Stimulated activated memory B cell treated with anti-CD40 and anti-IgM and Interleukin-4, amounts not matched to agents 10 μg/mL and 1 μg/mL and 100 μg/mL, for 72 hours (primary cell): ENCODE data around the gene PDIA4.
"Not testable (repeated sequence)": the region's sequence is repeated elsewhere in the genome, so short reads cannot be mapped to it uniquely, and the experiment has no call there.

ENCODE experiments used
- ATAC-seq: fragments of 150-1000 bp; cut with Tn5 transposase; 2 replicates; pipeline ENCODE4 v1.10.0; 2021
- H3K27ac Mint-ChIP-seq: one replicate; pipeline ENCODE4 v1.8.0; 2022; ENCODE audit warnings: mild to moderate bottlenecking, mixed read lengths
- H3K27me3 Mint-ChIP-seq: one replicate; pipeline ENCODE4 v1.8.0; 2022; ENCODE audit warnings: mixed read lengths
- H3K36me3 Mint-ChIP-seq: one replicate; pipeline ENCODE4 v1.8.0; 2022; ENCODE audit warnings: mixed read lengths
- H3K4me1 Mint-ChIP-seq: one replicate; pipeline ENCODE4 v1.8.0; 2022; ENCODE audit warnings: mixed read lengths
- H3K4me3 Mint-ChIP-seq: one replicate; pipeline ENCODE4 v1.8.0; 2022; ENCODE audit warnings: mild to moderate bottlenecking, moderate library complexity, mixed read lengths
- H3K9me3 Mint-ChIP-seq: one replicate; pipeline ENCODE4 v1.8.0; 2022; ENCODE audit warnings: mixed read lengths

The PDIA4 gene

DNA sequence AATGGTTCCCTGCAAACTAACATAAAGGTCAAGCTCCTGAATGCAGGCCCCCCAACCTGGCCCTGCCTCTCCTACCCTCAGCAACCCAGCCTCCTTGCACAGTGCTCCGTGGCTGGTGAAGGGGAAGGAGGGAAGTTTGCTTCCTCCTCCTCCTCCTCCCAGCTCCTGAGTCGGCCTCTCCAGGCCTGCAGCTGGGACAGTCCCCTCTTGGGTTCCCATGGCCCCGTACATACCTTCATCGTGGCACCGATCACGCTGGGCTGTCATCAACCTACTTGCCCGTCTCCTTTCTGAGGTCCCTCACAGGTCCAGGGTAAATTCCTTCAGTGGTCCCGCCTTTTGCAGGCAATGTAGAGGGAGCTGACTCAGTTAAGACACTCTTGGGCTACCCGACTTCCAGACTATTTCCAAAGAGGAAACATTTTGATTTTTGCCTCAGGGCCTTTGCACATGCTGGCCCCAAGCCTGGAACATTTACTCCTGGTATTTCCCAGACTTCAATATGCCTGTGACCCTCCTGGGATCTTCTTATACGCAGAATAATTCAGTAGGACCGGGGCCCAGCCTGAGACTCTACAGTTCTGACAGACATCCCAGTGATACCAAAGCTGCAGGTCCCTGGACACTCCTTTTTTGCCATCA, 26.8 kb downstream of the PDIA4 start:
- Mint-ChIP-seq H3K9me3 (no peaks in the 10 kb centered on the region), H3K27me3 (no peaks in the 10 kb centered on the region), H3K27ac (no peak overlapping the region), H3K4me1 (peaks cover 8% of the 10 kb centered on the region), H3K4me3 (no peak overlapping the region), H3K36me3 (peaks cover 34% of the 10 kb centered on the region)
- ATAC-seq, result no peak

GRCh38 chr7:149000961-149001360, 27.3 kb downstream of the PDIA4 start:
- H3K27me3 Mint-ChIP-seq, result no peaks in the 10 kb centered on the region
- H3K27ac Mint-ChIP-seq, result no peak overlapping the region
- H3K9me3 Mint-ChIP-seq, result no peaks in the 10 kb centered on the region
- H3K4me3 Mint-ChIP-seq, result no peak overlapping the region
- peaks cover 28% of the 10 kb centered on the region for H3K36me3 Mint-ChIP-seq
- H3K4me1 Mint-ChIP-seq, result peaks cover 6% of the 10 kb centered on the region
- ATAC-seq, result no peak

DNA sequence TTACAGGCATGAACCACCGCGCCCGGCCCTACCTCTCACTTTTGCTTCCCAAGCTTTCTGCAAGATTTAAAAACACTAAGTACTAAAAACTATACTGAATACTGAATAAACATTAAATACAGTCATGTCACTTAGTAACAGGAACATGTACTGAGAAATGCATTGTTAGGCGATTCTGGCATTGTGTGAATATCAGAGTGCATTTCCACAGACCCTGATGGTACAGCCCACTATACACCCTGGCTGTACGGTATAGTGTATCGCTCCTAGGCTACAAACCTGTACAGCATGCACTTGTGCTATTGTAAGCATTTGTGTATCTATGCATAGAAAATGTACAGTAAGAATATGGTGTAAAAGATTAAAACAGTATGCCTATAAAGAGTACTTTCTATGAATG, 29.1 kb downstream of the PDIA4 start:
- Mint-ChIP-seq H3K4me1 (no peaks in the 10 kb centered on the region), H3K36me3 (peaks cover 27% of the 10 kb centered on the region), H3K9me3 (no peaks in the 10 kb centered on the region), H3K27ac (no peak overlapping the region), H3K27me3 (no peaks in the 10 kb centered on the region), H3K4me3 (no peak overlapping the region)
- ATAC-seq, result no peak

GRCh38 chr7:148997497-148997896, 30.8 kb downstream of the PDIA4 start:
- H3K4me3 Mint-ChIP-seq, result no peak overlapping the region

DNA sequence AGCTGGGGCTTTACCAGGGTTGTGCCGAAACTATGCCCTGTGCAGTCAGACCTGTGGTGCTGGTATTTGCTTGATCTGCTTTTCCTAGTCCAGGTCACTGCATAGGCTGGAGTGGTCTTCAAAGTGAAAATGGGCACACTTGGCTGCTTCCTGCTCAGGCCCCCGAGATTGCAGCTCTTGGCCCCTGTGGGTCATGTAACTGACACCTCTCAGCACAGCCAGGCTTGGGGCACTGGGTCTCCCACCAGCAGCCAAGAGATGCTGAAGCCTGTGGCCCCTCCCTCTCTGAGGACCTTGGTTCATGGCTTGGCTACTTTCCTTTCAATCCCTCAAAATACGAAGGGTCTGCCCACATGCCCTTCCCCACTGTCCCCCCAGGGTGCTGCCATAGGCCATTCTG, 33.7 kb downstream of the PDIA4 start:
- Mint-ChIP-seq H3K9me3 (no peaks in the 10 kb centered on the region), H3K36me3 (no peaks in the 10 kb centered on the region), H3K27ac (no peak overlapping the region), H3K27me3 (no peaks in the 10 kb centered on the region), H3K4me1 (no peaks in the 10 kb centered on the region), H3K4me3 (no peak overlapping the region)
- ATAC-seq, result no peak

More at GRCh38 chr7:148997497-148997896, 30.8 kb downstream of the PDIA4 start:
- Mint-ChIP-seq H3K27ac (no peak overlapping the region), H3K4me1 (no peaks in the 10 kb centered on the region), H3K9me3 (no peaks in the 10 kb centered on the region), H3K27me3 (no peaks in the 10 kb centered on the region), H3K36me3 (peaks cover 13% of the 10 kb centered on the region)
- no peak for ATAC-seq

- Mint-ChIP-seq H3K36me3 (no peaks in the 10 kb centered on the region), H3K27me3 (no peaks in the 10 kb centered on the region), H3K9me3 (no peaks in the 10 kb centered on the region), H3K4me3 (no peak overlapping the region), H3K27ac (no peak overlapping the region), H3K4me1 (peaks cover 5% of the 10 kb centered on the region)
- no peak for ATAC-seq
Observed at GRCh38 chr7:148993193-148993592, 35.1 kb downstream of the PDIA4 start.

- Mint-ChIP-seq H3K36me3 (no peaks in the 10 kb centered on the region), H3K4me3 (no peak overlapping the region), H3K27me3 (no peaks in the 10 kb centered on the region), H3K27ac (no peak overlapping the region), H3K9me3 (no peaks in the 10 kb centered on the region), H3K4me1 (peaks cover 20% of the 10 kb centered on the region)
- no peak for ATAC-seq
Observed at GRCh38 chr7:148991536-148991935, 36.8 kb downstream of the PDIA4 start.

GRCh38 chr7:148987751-148988512, 40.4 kb downstream of the PDIA4 start:
- Mint-ChIP-seq H3K9me3 (no peaks in the 10 kb centered on the region), H3K36me3 (no peaks in the 10 kb centered on the region), H3K27ac (peak overlapping the region; percentile 93), H3K27me3 (no peaks in the 10 kb centered on the region), H3K4me3 (peak overlapping the region; percentile 99), H3K4me1 (peaks cover 53% of the 10 kb centered on the region)
- no peak for ATAC-seq

DNA sequence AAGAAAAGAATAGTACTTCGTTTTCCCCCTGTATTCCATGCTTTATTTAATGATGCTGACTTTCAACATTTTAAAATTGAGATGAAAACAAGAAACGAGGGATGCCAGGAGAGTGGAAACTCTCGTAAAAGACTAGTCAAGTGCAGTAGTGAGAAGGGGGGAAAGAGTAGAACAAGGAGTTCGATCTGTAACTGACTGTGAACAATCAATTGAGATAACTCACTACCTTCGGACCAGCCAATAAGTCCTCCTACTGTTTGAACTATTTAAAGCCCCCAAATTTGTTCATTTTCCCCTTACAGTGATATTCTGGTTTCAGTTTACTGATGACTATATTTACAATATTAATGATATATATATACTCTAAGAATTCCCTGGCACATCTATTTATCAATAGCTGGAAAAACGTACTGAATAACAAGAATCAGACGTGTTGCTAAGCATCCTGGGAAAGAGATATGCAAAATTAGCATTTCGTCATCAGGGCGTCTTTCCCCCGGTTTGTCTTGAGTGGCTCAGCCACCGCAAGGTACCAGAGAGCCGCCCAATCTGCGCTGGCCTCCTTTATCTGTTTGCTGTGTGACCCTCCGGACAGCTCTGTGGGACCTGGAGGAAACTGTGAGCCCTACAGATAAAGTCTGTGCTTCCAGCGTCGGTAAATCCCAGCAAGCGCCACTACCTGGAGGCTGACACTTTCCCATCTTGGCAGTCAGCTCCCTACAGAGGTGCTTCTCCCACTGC, 41.1 kb downstream of the PDIA4 start:
- Mint-ChIP-seq H3K27me3 (no peaks in the 10 kb centered on the region), H3K4me1 (peaks cover 56% of the 10 kb centered on the region), H3K27ac (peak overlapping the region; percentile 93), H3K36me3 (no peaks in the 10 kb centered on the region), H3K4me3 (peak overlapping the region; percentile 99), H3K9me3 (no peaks in the 10 kb centered on the region)
- ATAC-seq, result peak; percentile 94

GRCh38 chr7:148986742-148987009, 41.6 kb downstream of the PDIA4 start:
- H3K4me1 Mint-ChIP-seq, result peaks cover 56% of the 10 kb centered on the region
- peak overlapping the region; percentile 93 for H3K27ac Mint-ChIP-seq
- no peaks in the 10 kb centered on the region for H3K27me3 Mint-ChIP-seq
- peak overlapping the region; percentile 99 for H3K4me3 Mint-ChIP-seq
- ATAC-seq, result no peak
- no peaks in the 10 kb centered on the region for H3K36me3 Mint-ChIP-seq
- H3K9me3 Mint-ChIP-seq, result no peaks in the 10 kb centered on the region

GRCh38 chr7:148983200-148984146, 44.8 kb downstream of the PDIA4 start:
- Mint-ChIP-seq H3K4me1 (peaks cover 53% of the 10 kb centered on the region), H3K4me3 (peak overlapping the region; percentile 95), H3K9me3 (peaks cover 7% of the 10 kb centered on the region), H3K27me3 (no peaks in the 10 kb centered on the region), H3K27ac (peak overlapping the region; percentile 91), H3K36me3 (no peaks in the 10 kb centered on the region)
- peak; percentile 80 for ATAC-seq

GRCh38 chr7:148982654-148983199, 45.6 kb downstream of the PDIA4 start:
- H3K36me3 Mint-ChIP-seq, result no peaks in the 10 kb centered on the region
- ATAC-seq, result no peak
- H3K27ac Mint-ChIP-seq, result peak overlapping the region; percentile 91
- peaks cover 7% of the 10 kb centered on the region for H3K9me3 Mint-ChIP-seq
- peak overlapping the region; percentile 95 for H3K4me3 Mint-ChIP-seq
- no peaks in the 10 kb centered on the region for H3K27me3 Mint-ChIP-seq
- H3K4me1 Mint-ChIP-seq, result peaks cover 46% of the 10 kb centered on the region

- Mint-ChIP-seq H3K36me3 (no peaks in the 10 kb centered on the region), H3K4me3 (no peak overlapping the region), H3K27me3 (no peaks in the 10 kb centered on the region), H3K9me3 (peaks cover 7% of the 10 kb centered on the region), H3K27ac (no peak overlapping the region), H3K4me1 (peaks cover 22% of the 10 kb centered on the region)
- ATAC-seq, result no peak
Observed at GRCh38 chr7:148979827-148980226, 48.5 kb downstream of the PDIA4 start.

DNA sequence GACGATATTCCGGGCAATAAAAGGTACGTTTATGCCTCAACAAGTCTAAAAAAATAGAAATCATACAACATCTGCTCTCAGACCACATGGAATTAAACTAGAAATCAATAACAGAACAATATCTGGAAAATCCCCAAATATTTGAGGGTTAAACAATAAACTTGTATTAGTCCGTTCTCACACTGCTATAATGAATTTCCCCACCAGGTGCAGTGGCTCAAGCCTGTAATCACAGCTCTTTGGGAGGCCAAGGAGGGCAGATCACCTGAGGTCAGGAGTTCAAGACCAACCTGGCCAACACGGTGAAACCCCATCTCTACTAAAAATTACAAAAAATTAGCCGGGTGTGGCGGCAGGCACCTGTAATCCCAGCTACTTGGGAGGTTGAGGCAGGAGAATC, 49.2 kb downstream of the PDIA4 start:
- not testable (repeated sequence) for H3K4me3 Mint-ChIP-seq, H3K36me3 Mint-ChIP-seq, ATAC-seq, H3K27me3 Mint-ChIP-seq, H3K27ac Mint-ChIP-seq, H3K9me3 Mint-ChIP-seq
- H3K4me1 Mint-ChIP-seq, result peaks cover 15% of the 10 kb centered on the region

DNA sequence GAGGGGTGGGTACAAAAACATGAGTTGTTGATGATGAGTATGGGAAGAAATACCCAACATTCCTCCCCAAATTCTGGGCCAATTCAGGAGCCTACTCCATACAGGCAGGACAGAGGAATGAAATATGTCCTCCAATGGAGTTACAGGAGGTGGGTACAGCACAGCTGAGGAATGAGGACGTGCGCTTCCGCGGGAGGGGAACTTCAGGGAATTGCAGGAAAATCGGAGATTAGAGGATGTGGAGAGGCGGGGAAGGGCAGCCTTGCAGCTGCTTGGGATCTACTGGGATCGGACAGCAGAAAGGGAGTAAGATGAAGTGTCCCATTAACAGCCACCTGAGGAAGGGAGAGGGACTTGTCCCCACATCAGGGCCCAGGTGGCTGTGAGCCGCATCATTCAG, 50.2 kb downstream of the PDIA4 start:
- ATAC-seq, result no peak
- Mint-ChIP-seq H3K27ac (no peak overlapping the region), H3K4me1 (peaks cover 5% of the 10 kb centered on the region), H3K4me3 (no peak overlapping the region), H3K9me3 (peaks cover 7% of the 10 kb centered on the region), H3K27me3 (peaks cover 8% of the 10 kb centered on the region), H3K36me3 (no peaks in the 10 kb centered on the region)
